Endothelial cell of umbilical vein (primary cell): ENCODE measurements around the gene NTF3. TPM values are rescaled to one million over a fixed set of nuclear protein-coding genes. Genes with fewer than 3 reads are reported as not detected.

Experiments
- BruUV-seq: library from RNA; stranded (reverse); fragments of 400-500 nt; replicated peaks from 2 replicates; lab custom pipeline; 2021; lab: Mats Ljungman, UMichigan
- CTCF ChIA-PET: fragments of 300-600, 350-600 bp; sonication (Branson Sonifier 250); formaldehyde crosslinking; loops from one replicate; lab custom pipeline; 2021; ENCODE audit warnings: antibody characterized with exemption, inconsistent platforms; lab: Charles Lee
- POLR2A ChIA-PET: fragments of 300-600, 350-600 bp; sonication (Branson Sonifier 250); formaldehyde crosslinking; loops from one replicate; lab custom pipeline; 2021; ENCODE audit warnings: antibody characterized with exemption, inconsistent platforms; lab: Charles Lee
- DNase-seq: peaks from one replicate; pipeline ENCODE4 v3.0.0-alpha.2; 2011; ENCODE audit warnings: low read depth, low spot score
- FAIRE-seq: peaks from 2 replicates; lab custom pipeline; 2011; peaks lifted over from hg19 to GRCh38; lab: Jason Lieb, UNC
- H2AFZ ChIP-seq: 2 replicates; pipeline ENCODE4 v1.6.0; 2012; ENCODE audit warnings: low read depth, low read length, control low read depth, inconsistent platforms
- H3K27ac ChIP-seq: 2 replicates; pipeline ENCODE4 v1.5.1; 2011; ENCODE audit warnings: low read depth, mild to moderate bottlenecking, control low read depth, low read length, moderate library complexity; ENCODE audit not compliant: insufficient read depth
- H3K27me3 ChIP-seq, 2 experiments: 2 replicates each; pipeline versions ENCODE4 v1.6.0 to v1.6.1; 2011; ENCODE audit warnings: low read length in 2 of 2, mixed read lengths in 1 of 2; ENCODE audit not compliant: control insufficient read depth in 2 of 2, insufficient read depth in 2 of 2
- H3K36me3 ChIP-seq, 2 experiments: 2 replicates in 1 of 2; 3 replicates in 1 of 2; pipeline ENCODE4 v1.5.1; 2011; ENCODE audit warnings: low read length in 2 of 2, mild to moderate bottlenecking in 1 of 2, moderate library complexity in 1 of 2; ENCODE audit not compliant: control insufficient read depth in 2 of 2, insufficient read depth in 2 of 2; ENCODE audit errors: extremely low read depth in 1 of 2
- H3K4me1 ChIP-seq: 3 replicates; pipeline ENCODE4 v1.5.1; 2011; ENCODE audit warnings: mild to moderate bottlenecking, low read length; ENCODE audit not compliant: control insufficient read depth, insufficient read depth; ENCODE audit errors: extremely low read depth
- H3K4me2 ChIP-seq: 2 replicates; pipeline ENCODE4 v1.6.1; 2011; ENCODE audit warnings: low read length, control low read depth, mixed read lengths; ENCODE audit not compliant: insufficient read depth
- H3K4me3 ChIP-seq, 3 experiments: fragments of 200-600 bp in 1 of 3; sonication (generic), shearing (Covaris generic) in 1 of 3; replicated peaks in 1 of 3; 2 replicates each; pipeline ENCODE4 v1.5.1; 2011 to 2016; ENCODE audit warnings: control low read depth in 3 of 3, low read length in 3 of 3, mild to moderate bottlenecking in 2 of 3, inconsistent platforms in 1 of 3, low read depth in 1 of 3, moderate library complexity in 1 of 3; ENCODE audit not compliant: insufficient read depth in 1 of 3
- H3K79me2 ChIP-seq: 2 replicates; pipeline ENCODE4 v1.6.0; 2012; ENCODE audit warnings: low read length, inconsistent platforms; ENCODE audit not compliant: control insufficient read depth, insufficient read depth
- H3K9ac ChIP-seq: replicated peaks from 2 replicates; pipeline ENCODE3; 2011; ENCODE audit warnings: low read length, control low read depth; ENCODE audit not compliant: insufficient read depth; ENCODE audit errors: extremely low read depth
- H3K9me1 ChIP-seq: replicated peaks from 3 replicates; pipeline ENCODE4 v1.6.0; 2011; ENCODE audit warnings: mild to moderate bottlenecking, low read length; ENCODE audit not compliant: control insufficient read depth, insufficient read depth; ENCODE audit errors: extremely low read depth
- H3K9me3 ChIP-seq: replicated peaks from 2 replicates; pipeline ENCODE4 v1.5.1; 2012; ENCODE audit warnings: low read length, inconsistent platforms; ENCODE audit not compliant: control insufficient read depth, insufficient read depth
- H4K20me1 ChIP-seq: replicated peaks from 2 replicates; pipeline ENCODE3; 2011; ENCODE audit warnings: mild to moderate bottlenecking, low read length; ENCODE audit not compliant: control insufficient read depth, insufficient read depth; ENCODE audit errors: extremely low read depth
- CTCF ChIP-seq, 2 donors: IDR thresholded peaks; 1 replicate in 1 of 2; 2 replicates in 1 of 2; pipeline ENCODE4 v1.5.1; 2011; ENCODE audit warnings: low read length in 2 of 2, mild to moderate bottlenecking in 2 of 2, moderate library complexity in 2 of 2, control low read depth in 1 of 2, inconsistent platforms in 1 of 2, low read depth in 1 of 2; ENCODE audit not compliant: insufficient read depth in 1 of 2; ENCODE audit errors: extremely low read depth in 1 of 2
- EZH2 ChIP-seq: IDR thresholded peaks from 2 replicates; pipeline ENCODE4 v1.6.1; 2012; ENCODE audit warnings: borderline replicate concordance, low read depth, mild to moderate bottlenecking, moderate library complexity, low read length, inconsistent platforms; ENCODE audit not compliant: severe bottlenecking
- FOS ChIP-seq: IDR thresholded peaks from 2 replicates; pipeline ENCODE4 v1.6.1; 2011; ENCODE audit warnings: mild to moderate bottlenecking, low read length, moderate library complexity, borderline replicate concordance; ENCODE audit not compliant: insufficient read depth
- GATA2 ChIP-seq: IDR thresholded peaks from 2 replicates; pipeline ENCODE4 v1.7.0; 2011; ENCODE audit warnings: low read depth, mild to moderate bottlenecking, moderate library complexity, mixed read lengths, low read length; ENCODE audit not compliant: insufficient read length, insufficient read depth
- JUN ChIP-seq: IDR thresholded peaks from 2 replicates; pipeline ENCODE4 v1.6.1; 2011; ENCODE audit warnings: borderline replicate concordance, low read depth; ENCODE audit not compliant: insufficient read length, insufficient read depth
- MAX ChIP-seq: IDR thresholded peaks from 2 replicates; pipeline ENCODE4 v1.6.1; 2011; ENCODE audit not compliant: insufficient read depth, insufficient read length
- MYC ChIP-seq: IDR thresholded peaks from one replicate; pipeline ENCODE4 v1.6.1; 2011; ENCODE audit warnings: mild to moderate bottlenecking, low read depth, low read length
- POLR2A ChIP-seq: IDR thresholded peaks from 2 replicates; pipeline ENCODE4 v1.6.1; 2012; ENCODE audit warnings: low read depth, mild to moderate bottlenecking, control low read depth, low read length
- POLR2AphosphoS5 ChIP-seq: IDR thresholded peaks from 2 replicates; pipeline ENCODE4 v1.6.1; 2012; ENCODE audit warnings: low read depth, mild to moderate bottlenecking, control low read depth, low read length, moderate library complexity; ENCODE audit not compliant: insufficient read depth
- dilution Hi-C: fragments of 300-500 bp; cut with MboI; formaldehyde crosslinking; loops from one replicate; pipeline ENCODE4 v1.15.0; 2019; ENCODE audit warnings: low sequenced_read_pairs; ENCODE audit not compliant: extremely low pct_ligation_motif_present
- intact Hi-C: fragments of 100-400 bp; cut with micrococcal nuclease; formaldehyde crosslinking; loops from one replicate; pipeline ENCODE4 v1.10.0; 2022
- polyA plus RNA-seq, 4 experiments: library from polyadenylated mRNA; depleted of rRNA in 3 of 4; stranded (reverse) in 3 of 4; unstranded in 1 of 4; fragments of >200 nt; gene quantifications; 2 replicates each; pipeline versions ENCODE4 v1.2.1 to v1.2.3, GENCODE V29; 2011 to 2012; ENCODE audit warnings: missing spikeins in 1 of 4
- total RNA-seq: library from RNA; stranded (reverse); gene quantifications from 2 replicates; pipeline ENCODE4 v1.2.3, GENCODE V29; 2021

The NTF3 gene
- total and polyA plus RNA-seq, 2 donors (not counting 3 experiments of a cell fraction or from before 2014, with no cell fraction given), result not detected

- BruUV-seq, result no TSS peak
- POLR2A ChIA-PET, result no interaction called here
Observed at GRCh38 chr12:5524769-5525436, 93.0 kb downstream of the NTF3 start.

GRCh38 chr12:5525783-5526367 lies 94.0 kb downstream of the NTF3 start:
- no TSS peak for BruUV-seq
- no peak for TF ChIP-seq GATA2
- TF ChIP-seq EZH2, result no peak
- TF ChIP-seq MYC, result no peak
- no peak for TF ChIP-seq MAX
- no peak for TF ChIP-seq POLR2AphosphoS5
- TF ChIP-seq JUN, result no peak
- no peak for TF ChIP-seq POLR2A
- TF ChIP-seq FOS, result no peak
- no peak for TF ChIP-seq CTCF (IDR thresholded peaks at IDR 0.05; ENCODE audit: extremely low read depth in 1 of 2, insufficient read depth in 1 of 2, low read depth in 1 of 2, low read length in 2 of 2)
- POLR2A ChIA-PET, result no interaction called here

More at GRCh38 chr12:5524769-5525436, 93.0 kb downstream of the NTF3 start:
- H3K4me1 ChIP-seq, result no peaks in the 10 kb centered on the region
- H2AFZ ChIP-seq, result no peak overlapping the region
- H3K27ac ChIP-seq, result no peak overlapping the region
- H3K79me2 ChIP-seq, result no peaks in the 10 kb centered on the region
- H3K9me3 ChIP-seq, result no peaks in the 10 kb centered on the region
- intact Hi-C loops (no loop called here), dilution Hi-C loops (no loop called here)
- peaks cover 2 to 5% of the 10 kb centered on the region in 2 experiments for H3K27me3 ChIP-seq
- FAIRE-seq (no peak), DNase-seq (no peak)
- H3K9me1 ChIP-seq, result no peaks in the 10 kb centered on the region
- no peak overlapping the region for H3K9ac ChIP-seq
- H3K36me3 ChIP-seq, result no peaks in the 10 kb centered on the region
- H4K20me1 ChIP-seq, result no peaks in the 10 kb centered on the region
- no peak overlapping the region for H3K4me3 ChIP-seq
- H3K4me2 ChIP-seq, result no peak overlapping the region
- no peak for TF ChIP-seq POLR2A
- CTCF ChIA-PET, result no interaction called here

More at GRCh38 chr12:5525783-5526367, 94.0 kb downstream of the NTF3 start:
- H3K4me2 ChIP-seq, result no peak overlapping the region
- H3K27me3 ChIP-seq, result peaks cover 2 to 8% of the 10 kb centered on the region in 2 experiments
- no peak overlapping the region for H3K27ac ChIP-seq
- H4K20me1 ChIP-seq, result no peaks in the 10 kb centered on the region
- DNase-seq, result no peak
- no peaks in the 10 kb centered on the region for H3K9me3 ChIP-seq
- CTCF ChIA-PET, result interaction anchor here (0.6 kb wide), 1 partner anchor 98 kb away, joined by 3 read pairs; no protein-coding TSS in a partner anchor
- H3K79me2 ChIP-seq, result no peaks in the 10 kb centered on the region
- intact Hi-C loops, result no loop called here
- dilution Hi-C loops, result no loop called here
- H3K36me3 ChIP-seq, result no peaks in the 10 kb centered on the region
- FAIRE-seq, result no peak
- no peak overlapping the region for H2AFZ ChIP-seq
- no peak overlapping the region for H3K4me3 ChIP-seq
- no peaks in the 10 kb centered on the region for H3K4me1 ChIP-seq
- no peak overlapping the region for H3K9ac ChIP-seq
- no peaks in the 10 kb centered on the region for H3K9me1 ChIP-seq
